GM18909 (cell line): Measurements from ENCODE around the gene JUN.
"Not testable (repeated sequence)": the region's sequence is repeated elsewhere in the genome, so short reads cannot be mapped to it uniquely, and the experiment has no call there.

Experiments used
- ATAC-seq: cut with Tn5 transposase; IDR thresholded peaks from one replicate; pipeline ENCODE4 v1.9.1; 2021; ENCODE audit warnings: mild to moderate bottlenecking; ENCODE audit not compliant: unreplicated experiment, poor library complexity

Gene JUN

DNA sequence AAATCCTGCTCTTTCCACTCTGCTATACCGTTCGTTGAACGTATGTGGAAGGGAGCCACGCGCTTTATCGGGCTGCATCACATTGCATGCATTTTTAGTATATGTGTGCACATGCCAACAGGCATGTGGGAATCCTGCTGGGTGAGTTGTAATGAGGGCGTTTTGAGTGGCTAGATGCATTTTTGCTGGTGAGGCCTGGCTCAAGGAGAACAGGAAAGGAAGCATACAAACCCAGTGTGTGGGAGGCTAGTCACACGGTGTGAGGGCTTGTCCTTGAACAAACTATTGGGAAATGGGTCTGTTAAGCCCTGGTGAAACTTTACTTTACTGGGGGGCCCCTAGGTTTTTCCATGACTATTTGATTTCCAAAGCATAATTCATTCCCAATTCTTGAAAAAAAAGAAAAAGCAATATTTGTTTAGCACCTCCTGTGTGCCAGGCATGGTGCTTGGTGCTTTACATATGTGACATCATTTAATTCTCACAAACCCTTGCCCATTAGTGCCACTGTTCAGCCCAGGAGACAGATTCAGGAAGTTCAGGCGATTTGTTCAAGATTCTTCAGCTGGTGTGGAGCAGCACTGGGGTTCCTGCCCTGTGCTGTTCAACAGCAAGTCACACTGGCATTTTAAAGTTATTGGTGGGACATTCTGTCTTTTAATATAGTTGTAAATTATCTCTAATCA, 25.6 kb upstream of the JUN start:
- no peak for ATAC-seq

DNA sequence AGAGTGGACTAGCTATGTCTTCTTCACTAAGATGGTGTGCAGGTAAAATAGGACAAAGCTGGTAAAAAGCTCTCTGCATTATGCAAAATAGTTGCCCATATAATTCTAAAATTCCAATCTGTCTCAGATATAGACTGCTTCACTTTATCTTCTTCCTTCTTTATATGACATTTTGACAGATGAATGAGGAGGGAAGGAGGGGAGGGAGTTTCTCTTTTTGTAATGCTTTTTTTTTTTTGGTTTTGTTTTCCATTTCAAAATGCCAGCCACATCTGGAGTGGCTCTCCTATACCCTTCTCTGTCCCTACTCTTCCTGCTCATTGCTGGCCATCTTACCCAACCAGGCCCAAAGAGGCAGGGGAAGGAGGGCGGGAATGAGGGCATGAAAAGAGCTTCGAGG, 24.2 kb upstream of the JUN start:
- ATAC-seq: no peak

DNA sequence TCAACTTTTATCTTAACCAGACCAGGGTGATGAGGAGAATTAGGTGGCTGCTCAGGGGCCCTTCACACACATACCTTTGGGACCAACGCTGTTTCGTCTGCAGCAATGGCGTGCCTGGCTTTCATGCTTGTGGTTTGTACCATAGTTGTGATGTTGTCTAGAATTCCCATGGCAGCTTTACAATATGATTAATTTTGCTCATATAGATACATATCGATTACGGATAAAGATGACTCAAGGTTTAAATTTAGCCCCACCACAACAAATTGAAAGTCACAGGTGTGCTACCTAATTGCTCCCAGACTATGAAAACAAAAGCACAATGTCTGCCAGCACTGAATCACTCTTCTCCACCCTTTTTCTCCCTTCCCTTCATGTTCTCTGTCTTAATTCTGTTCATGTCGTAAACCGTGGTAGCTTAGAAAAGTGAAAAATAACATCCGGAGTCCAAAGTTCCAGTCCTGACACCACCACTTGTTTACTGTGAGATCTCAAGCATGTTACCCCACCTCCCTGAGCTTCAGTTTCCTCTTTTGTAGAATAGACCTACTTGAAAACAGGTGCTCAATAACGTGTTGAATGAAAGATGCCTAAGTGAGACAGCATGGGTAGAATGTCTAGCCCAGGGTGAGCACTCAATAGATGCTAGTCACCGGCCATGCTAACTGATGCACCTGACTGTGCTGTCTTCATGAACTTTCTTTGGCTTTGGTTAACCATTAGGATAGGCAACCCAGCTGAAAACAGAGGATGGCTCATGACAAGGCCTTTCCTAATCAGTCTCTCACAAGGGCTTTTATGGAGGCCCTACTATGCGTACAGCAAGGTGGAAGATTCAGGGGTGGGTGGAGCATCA, 22.1 kb upstream of the JUN start:
- ATAC-seq: peak; percentile 73

DNA sequence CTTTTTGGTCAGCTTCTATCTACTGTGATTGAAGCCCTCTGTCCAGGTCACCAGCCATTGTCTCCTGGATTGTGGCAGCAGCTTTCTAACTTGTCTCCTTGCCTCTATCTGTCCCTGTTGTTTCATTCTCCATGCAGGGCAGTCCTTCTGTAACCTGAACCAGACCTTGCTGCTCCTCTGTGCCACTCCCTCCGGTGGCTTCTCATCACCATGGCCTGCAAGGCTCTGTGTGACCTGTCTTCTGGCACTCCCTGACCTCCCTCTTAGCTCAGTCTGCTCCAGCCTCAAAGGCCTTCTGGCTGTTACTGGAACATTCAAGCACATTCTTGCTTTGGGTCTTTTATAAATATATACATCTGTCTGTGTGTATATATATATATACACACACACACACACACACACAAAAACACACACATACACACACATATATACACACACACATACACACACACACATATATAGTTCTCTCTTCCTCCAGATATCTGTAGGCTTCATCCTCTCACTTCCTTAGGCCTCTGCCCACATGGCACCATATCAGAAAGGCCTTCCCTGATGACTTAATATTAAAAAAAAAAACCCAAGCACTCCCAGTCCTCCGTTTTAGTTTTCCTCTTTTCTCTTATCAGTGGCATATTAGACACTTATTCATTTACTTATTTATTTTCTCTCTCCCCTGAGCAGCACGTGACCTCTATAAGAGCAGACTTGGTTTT, 21.2 kb upstream of the JUN start:
- peak; percentile 13 for ATAC-seq

DNA sequence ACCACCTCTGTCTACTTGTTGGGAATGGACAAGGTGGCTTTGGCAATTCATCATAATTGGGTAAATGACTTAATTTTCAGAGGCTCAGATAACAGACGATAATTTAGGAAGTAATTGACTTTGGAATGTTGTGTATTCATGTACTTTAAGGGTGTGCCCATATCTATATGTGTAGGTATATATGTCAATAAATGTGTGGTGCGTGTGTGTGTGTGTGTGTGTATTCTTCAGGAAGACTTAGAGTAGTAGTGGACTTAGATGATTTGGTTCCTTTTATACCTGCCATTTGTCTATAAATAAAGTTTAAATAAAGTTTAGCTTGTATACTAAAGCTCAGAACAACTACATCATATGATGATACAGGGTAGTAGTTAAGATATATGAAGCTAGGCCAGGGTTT, 20.0 kb upstream of the JUN start:
- no peak for ATAC-seq

DNA sequence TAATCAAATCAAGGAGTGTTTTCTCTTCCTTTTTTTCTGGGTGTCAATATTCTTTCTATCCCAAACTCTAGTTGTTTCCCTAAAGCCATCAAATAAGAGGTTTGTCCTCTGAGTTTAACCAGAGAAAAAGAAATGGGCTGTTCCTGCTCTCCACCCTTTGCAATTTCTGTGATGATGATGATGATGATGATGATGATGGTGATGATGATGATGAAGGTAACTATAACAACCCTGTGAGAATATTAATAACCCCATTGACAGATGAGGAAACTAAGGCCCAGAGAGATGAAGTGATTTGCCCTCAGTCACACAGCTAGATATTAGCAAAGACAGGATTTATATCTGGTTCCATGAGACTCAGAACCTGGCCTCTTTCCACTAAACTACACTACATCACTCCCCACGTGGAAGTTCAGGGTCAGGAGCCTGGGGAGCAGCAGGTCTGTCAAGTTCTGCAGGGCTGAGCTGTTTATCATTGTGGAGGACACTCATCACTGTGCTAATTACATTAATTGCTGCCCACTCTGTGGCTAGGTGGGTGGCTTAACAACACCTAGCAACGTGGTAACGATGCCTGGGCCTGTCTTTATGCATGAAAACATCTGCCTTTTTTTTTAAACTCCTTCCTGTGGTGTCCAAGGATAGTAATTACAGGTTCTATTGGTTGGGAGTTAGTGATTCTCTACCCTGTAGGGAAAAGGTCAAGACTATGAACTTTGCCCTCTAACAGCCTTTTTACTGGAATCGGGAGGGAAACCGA, 19.0 kb upstream of the JUN start:
- no peak for ATAC-seq

DNA sequence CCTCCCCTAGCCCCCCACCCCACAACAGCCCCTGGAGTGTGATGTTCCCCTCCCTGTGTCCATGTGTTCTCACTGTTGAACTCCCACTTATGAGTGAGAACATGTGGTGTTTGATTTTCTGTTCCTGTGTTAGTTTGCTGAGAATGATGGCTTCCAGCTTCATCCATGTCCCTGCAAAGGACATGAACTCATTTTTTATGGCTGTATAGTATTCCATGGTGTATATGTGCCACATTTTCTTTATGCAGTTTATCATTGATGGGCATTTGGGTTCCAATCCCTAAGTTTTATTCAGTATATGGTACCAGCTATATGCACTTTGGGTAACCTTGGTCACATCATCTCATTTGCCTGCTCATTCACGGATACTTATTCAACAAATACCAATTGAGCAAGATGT, 17.4 kb upstream of the JUN start:
- not testable (repeated sequence) for ATAC-seq

DNA sequence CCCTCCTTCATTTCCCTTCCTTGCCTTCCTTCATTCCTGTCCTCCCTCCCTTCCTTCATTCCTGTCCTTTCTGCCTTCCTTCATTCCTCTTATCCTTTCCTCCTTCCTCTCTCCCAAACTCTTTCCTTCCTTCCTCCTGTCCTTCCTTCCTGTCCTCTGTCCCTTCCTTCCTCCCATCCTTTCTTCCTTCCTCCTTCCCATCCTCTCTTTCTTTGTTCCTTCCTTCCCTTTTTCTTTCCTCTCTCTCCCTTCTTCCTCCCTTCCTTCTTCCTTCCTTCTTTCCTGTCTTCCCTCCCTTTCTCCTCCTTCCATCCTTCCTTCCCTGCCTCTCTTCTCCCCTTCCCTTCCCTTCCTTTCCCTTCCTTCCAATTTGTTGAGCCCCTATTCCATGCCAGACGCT, 15.8 kb upstream of the JUN start:
- ATAC-seq: no peak

DNA sequence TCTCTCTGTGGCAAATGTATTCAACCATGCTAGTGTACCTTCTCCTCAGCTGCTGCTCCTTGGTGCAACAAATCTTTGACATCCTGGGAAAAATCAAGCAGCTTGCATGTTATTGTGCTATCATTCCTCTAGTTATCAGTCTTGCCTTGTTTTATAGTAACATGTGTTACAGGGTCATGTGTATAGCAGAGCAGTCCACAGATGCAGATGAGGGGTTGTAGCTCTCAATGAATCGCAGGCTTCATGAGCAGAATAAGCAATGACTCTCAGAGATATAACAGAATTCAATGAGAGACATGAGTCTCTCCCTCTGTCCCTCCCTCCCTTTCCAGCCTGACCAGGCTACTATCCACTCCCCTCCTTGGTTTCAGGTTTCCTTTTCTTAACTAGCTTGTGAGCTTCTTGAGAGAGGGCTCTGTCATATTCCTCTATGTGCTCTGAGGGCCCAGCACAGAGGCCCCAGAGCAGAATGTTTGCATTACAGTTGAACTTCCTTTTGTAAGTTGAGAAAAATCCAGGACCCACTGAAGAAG, 15.1 kb upstream of the JUN start:
- ATAC-seq: no peak

DNA sequence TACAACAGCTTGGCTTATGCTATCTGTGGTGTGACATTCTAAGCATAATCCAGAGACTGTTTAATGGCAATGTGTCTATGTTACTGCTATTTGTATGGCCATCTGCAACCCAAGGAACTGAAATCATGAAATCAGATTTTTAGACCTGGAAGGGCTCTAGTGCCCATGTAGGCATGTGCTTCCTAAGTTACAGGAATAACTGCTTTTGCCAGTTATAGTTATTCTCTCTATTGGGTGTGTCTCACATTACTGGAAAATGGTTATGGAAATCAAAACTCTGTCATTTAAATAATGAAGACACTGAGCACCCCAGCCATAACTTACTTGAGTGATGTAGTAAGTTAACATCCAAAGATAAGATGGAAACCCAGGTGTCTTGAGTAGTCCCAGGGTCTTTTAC, 12.6 kb upstream of the JUN start:
- ATAC-seq: no peak

DNA sequence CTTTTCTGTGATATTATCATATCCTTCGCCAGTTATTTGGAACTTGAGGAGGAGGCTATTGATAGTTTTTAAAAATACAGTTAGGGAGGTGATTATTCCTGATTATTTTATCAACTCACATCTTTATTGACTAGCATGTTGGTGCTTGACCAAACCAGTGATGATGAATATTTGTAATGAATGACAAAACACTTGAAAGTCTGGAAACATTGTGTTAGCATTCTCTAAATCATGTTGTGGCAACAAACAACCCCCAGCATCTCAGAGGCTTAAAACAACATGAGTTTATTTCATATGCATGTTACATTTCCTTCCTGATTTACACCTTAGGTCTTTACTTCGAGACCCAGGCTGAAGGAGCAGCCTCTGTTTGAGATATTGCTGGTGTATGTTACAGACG, 10.7 kb upstream of the JUN start:
- ATAC-seq: no peak

DNA sequence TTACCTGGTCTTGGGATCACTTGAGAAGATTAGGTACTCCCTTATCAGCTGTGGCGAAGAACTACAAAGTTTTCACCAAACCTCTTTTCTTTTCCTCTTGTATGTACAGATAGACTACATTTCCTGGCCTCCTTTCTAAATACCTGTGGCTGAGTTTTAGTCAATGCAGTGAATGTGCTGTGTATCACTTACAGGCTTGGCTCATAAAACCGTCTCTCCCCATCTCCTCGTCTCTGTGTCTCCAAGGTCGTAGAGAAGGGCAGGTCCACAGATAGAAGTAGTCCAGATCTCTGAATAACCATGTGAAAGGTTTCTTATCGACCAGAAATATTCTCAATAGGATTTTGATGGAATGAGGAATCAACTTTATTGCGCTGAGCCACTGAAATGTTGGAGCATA, 9.0 kb upstream of the JUN start:
- ATAC-seq: no peak

DNA sequence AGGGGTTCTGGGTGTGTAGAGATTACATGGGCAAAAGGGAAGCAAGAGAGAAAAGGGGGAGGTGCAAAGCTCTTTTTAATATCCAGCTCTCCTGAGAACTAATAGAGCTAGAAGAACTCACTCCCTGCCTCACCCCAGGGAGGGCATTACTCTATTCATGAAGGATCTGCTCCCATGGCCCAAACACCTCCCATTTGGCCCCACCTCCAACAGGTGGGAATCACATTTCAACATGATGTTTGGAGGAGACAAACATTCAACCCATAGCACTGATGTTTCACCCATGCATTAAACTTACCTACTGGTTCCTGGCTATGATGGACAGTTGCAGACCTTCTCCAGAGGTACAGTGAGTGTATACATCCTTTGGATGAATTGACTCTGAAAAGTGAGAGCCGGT, 7.3 kb upstream of the JUN start:
- no peak for ATAC-seq

DNA sequence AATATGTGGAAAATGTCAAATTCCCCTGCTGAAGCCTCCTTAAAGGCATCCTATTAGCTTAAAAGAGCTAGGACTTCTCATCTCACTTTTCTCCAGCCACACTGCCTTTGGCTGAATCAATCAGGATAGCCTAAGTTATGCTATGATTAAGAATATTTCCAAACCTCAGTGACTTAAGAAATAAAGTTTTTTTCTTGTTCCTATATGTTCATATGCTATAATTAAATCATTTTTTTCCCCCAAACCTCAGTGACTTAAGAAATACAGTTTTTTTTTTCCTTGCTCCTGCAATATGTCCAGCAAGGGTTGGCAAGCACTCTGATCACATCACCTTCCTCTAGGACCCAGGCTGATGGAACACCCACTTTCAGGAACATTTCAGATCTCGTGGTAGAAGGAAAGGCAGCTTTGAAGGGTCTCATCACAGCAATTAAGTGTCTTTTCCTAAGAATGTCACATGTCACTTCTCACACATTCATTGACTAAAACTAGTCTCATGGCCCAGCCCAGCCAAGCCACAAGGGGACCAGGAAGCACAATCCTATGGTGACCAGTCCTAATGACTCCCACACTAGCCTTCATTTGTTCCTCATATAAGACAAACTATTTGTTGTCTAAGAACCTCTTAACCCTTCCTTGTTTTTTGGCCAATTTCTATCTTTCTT, 6.3 kb upstream of the JUN start:
- ATAC-seq: no peak

DNA sequence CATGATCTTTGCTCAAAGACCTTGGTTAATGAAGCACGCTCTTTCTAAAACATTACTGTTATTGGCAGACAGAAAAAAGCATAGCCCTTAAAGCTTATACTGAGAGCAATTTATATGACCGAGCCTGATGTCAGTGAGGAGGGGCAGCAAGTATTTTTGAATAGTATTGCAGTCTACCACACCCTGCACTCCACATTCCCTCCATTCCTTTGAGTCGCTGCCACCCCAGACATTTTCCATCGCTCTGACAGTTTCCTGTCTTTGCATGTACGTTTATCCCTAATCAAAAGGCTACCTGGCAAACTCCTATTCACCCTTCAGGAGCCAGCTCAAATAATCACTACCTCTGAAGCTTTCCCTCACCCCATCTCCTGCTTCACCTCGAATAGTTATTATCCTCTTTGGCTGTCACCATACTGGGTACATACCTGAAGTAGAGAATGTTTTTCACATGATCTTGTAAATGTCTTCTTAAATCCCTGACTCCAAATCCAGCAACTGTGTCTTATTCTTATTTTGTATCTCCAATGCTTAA, 5.5 kb upstream of the JUN start:
- ATAC-seq: no peak

DNA sequence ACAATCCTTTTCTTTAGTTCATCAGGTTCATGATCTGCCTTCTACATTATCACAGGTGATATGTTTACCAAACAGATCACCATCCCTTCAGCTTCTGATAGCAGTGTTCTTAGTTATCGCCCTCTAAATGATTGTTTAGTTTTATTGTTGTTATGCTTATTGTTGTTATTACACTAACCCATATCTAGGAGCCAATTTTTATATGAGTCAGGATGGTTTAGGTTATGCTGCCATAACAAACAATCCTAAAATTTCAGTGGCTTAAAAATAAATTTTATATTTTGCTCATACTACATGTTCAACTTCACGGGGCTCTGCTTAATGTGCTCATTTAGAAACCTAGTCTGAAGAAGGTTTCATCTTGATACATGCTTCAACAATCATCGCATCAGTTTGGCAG, 4.4 kb upstream of the JUN start:
- no peak for ATAC-seq

DNA sequence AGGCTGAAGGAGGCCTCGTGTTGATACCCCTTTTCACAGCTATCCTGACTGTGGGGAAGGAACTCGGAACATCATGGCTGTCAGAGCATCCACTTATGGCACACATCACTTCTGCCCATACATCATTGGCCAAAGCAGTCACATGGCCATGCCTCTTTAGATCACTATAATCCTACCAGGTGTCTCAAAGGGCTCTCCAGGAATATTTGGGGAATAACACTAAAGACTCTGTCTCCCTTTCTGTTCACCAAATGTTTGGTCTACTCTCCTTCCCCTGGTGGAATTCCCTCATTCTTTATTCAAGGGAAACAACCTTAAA, 3.0 kb upstream of the JUN start:
- no peak for ATAC-seq

DNA sequence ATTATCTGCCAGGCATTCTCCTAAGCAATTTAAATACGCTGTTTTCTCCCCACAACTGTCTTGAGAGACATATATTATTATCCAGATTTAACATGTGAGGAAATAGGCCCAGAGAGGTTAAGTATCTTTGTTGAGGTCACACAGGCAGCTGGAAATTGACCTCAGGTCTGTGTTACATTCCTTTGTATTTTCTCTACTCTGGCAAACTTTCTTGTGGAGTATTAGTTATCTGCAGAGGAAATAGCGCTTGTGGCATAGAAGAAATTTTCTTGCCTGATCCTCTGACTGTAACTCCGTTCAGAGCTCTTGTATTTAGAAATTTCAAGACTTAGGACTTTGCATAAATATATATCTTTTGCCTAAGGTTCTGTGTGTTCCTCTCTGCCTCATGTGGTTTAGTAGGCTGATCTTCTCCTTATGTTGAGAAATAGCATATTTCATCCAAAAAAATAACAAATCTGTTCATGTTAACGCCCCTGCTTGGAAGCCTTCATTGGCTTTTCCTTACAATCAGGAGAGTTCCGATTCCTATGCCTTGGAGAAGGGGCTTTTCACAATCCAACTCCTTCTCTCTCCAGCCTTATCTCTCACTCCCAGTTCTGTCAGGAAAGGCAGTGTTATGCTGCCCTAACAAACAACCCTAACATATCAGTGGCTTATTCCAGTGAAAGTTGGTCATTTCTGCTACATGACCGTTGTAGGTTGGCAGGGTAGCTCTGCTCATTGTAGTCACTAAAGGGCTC, 2.5 kb upstream of the JUN start:
- no peak for ATAC-seq

DNA sequence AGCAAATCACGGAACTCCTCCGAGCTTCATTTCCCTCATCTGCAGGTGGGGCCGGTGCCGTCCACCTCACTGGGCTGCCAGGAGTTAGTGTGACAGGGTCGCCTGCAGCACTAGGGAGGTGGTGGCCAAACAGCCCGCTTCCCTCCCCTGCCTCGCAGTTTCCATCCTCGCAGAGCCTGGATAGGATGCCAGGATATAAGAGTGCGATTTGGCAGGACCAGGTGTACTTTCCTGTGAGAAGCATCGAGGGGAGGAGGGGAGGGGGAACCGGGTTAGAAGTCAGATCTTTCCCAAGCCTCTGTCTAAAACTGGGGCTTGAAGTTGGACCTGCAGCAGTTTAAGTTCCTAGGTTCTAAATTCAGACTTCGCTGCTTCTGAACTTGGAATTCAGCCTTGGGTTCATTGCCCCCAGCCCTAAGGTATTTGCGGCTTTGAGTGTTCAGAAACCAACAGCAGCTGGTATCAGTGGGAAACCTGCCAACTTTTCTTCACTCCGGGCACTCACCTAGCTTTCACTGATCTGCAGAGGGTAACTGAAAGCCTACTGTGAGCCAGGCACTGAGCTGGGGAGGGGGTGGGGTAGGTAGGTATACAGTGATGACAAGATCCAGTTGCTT, 1.7 kb upstream of the JUN start:
- ATAC-seq: no peak
